GM18499 (cell line): Measurements from ENCODE around the gene SLC6A5.
"Not testable (repeated sequence)": the region's sequence is repeated elsewhere in the genome, so short reads cannot be mapped to it uniquely, and the experiment has no call there.

Source experiments
- ATAC-seq: cut with Tn5 transposase; IDR thresholded peaks from one replicate; pipeline ENCODE4 v1.9.1; 2021; ENCODE audit warnings: moderate number of reproducible peaks; ENCODE audit not compliant: insufficient read depth, unreplicated experiment

The SLC6A5 gene

GRCh38 chr11:20599221-20600019 is at the start of gene SLC6A5:
Gene SLC6A5, plus strand, starts transcription at chr11:20599608. Its CDS starts 65 bp downstream, at chr11:20599673.
- ATAC-seq = no peak

GRCh38 chr11:20551096-20551495 is 48.3 kb upstream of the SLC6A5 start:
- ATAC-seq = no peak

GRCh38 chr11:20555783-20556182 is 43.6 kb upstream of the SLC6A5 start:
- no peak for ATAC-seq

GRCh38 chr11:20556396-20556795 is 43.0 kb upstream of the SLC6A5 start:
- ATAC-seq = not testable (repeated sequence)

- ATAC-seq = no peak
Observed at GRCh38 chr11:20558741-20559140, 40.7 kb upstream of the SLC6A5 start.

GRCh38 chr11:20559523-20560300 is 39.7 kb upstream of the SLC6A5 start:
- no peak for ATAC-seq

GRCh38 chr11:20561915-20562314 is 37.5 kb upstream of the SLC6A5 start:
- no peak for ATAC-seq

GRCh38 chr11:20563866-20564265 is 35.5 kb upstream of the SLC6A5 start:
- ATAC-seq = no peak

- no peak for ATAC-seq
Observed at GRCh38 chr11:20564846-20565635, 34.4 kb upstream of the SLC6A5 start.

- ATAC-seq = not testable (repeated sequence)
Observed at GRCh38 chr11:20566115-20566514, 33.3 kb upstream of the SLC6A5 start.

GRCh38 chr11:20566591-20567434 is 32.6 kb upstream of the SLC6A5 start:
- no peak for ATAC-seq

- ATAC-seq = not testable (repeated sequence)
Observed at GRCh38 chr11:20579725-20580124, 19.7 kb upstream of the SLC6A5 start.

- ATAC-seq = no peak
Observed at GRCh38 chr11:20583201-20583600, 16.2 kb upstream of the SLC6A5 start.

GRCh38 chr11:20584093-20584774 is 15.2 kb upstream of the SLC6A5 start:
- ATAC-seq = no peak

- no peak for ATAC-seq
Observed at GRCh38 chr11:20589796-20590195, 9.6 kb upstream of the SLC6A5 start.

GRCh38 chr11:20590381-20590780 is 9.0 kb upstream of the SLC6A5 start:
- no peak for ATAC-seq

GRCh38 chr11:20592741-20593140 is 6.7 kb upstream of the SLC6A5 start:
- ATAC-seq = no peak

GRCh38 chr11:20594274-20595061 is 4.9 kb upstream of the SLC6A5 start:
- ATAC-seq = no peak
